Measurements from ENCODE around the gene STIM1.

- TF ChIP-seq TAF1 (IDR thresholded peaks at IDR 0.05; ENCODE audit: borderline replicate concordance, low read depth, low read length) (no peak), POLR2AphosphoS5 (IDR thresholded peaks at IDR 0.05; ENCODE audit: low read depth, low read length) (no peak), POLR2A (IDR thresholded peaks at IDR 0.05; ENCODE audit: low read depth, low read length) (no peak)
Measured at GRCh38 chr11:3972431-3972830, 117.0 kb downstream of the STIM1 start.

All from GM12892 (cell line).